Measurements from ENCODE around the gene TMEM245. TPM values are rescaled to one million over a fixed set of nuclear protein-coding genes. Genes with fewer than 3 reads are reported as not detected.

The TMEM245 gene
- total and polyA plus RNA-seq, 10 of the 15 experiments (the other 5 are each of a cell fraction or from before 2014, with no cell fraction given): 7.4 to 36.1 (median 19.0) TPM

DNA sequence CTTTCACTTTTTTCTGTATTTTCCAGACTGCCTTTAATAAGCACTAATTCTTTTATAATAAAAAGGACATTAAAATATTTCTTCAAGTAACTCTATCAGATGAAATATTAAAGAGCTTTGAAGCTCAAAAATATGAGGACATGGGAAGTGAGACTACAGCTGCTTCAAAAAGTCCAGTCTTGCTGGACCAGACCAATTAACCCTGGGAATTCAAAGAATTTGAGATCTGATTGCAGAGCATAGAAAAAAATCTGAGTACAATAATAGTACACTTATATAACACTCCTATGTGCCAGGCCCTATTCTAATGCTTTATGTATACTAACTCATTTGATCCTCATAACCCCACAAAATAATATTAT is 9.8 kb downstream of the TMEM245 start (continued):
- TF ChIP-seq, protein P1, sequence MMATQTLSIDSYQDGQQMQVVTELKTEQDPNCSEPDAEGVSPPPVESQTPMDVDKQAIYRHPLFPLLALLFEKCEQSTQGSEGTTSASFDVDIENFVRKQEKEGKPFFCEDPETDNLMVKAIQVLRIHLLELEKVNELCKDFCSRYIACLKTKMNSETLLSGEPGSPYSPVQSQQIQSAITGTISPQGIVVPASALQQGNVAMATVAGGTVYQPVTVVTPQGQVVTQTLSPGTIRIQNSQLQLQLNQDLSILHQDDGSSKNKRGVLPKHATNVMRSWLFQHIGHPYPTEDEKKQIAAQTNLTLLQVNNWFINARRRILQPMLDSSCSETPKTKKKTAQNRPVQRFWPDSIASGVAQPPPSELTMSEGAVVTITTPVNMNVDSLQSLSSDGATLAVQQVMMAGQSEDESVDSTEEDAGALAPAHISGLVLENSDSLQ (IDR thresholded peaks at IDR 0.05): no peak
- TF ChIP-seq, protein P2, sequence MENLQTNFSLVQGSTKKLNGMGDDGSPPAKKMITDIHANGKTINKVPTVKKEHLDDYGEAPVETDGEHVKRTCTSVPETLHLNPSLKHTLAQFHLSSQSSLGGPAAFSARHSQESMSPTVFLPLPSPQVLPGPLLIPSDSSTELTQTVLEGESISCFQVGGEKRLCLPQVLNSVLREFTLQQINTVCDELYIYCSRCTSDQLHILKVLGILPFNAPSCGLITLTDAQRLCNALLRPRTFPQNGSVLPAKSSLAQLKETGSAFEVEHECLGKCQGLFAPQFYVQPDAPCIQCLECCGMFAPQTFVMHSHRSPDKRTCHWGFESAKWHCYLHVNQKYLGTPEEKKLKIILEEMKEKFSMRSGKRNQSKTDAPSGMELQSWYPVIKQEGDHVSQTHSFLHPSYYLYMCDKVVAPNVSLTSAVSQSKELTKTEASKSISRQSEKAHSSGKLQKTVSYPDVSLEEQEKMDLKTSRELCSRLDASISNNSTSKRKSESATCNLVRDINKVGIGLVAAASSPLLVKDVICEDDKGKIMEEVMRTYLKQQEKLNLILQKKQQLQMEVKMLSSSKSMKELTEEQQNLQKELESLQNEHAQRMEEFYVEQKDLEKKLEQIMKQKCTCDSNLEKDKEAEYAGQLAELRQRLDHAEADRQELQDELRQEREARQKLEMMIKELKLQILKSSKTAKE (IDR thresholded peaks at IDR 0.05; ENCODE audit: low read depth, poor library complexity, severe bottlenecking): no peak

DNA sequence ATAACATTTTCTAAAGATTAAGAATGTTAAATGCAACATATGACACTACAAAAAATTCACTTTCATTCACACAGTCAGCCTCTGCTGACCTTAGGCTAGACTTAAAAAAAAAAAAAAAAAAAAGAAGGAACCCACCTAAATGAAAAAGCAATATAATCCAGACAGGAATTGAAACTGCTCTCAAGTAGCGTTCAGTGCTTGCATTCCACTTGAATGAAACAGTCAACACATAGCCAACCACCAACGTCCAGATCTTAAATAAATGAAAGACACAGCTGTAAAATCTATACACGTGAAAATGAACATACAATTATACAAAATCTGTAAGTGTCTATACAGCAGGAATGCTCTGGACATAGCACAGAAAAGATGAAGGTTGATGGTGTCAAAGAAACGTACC is 11.4 kb downstream of the TMEM245 start:
- CTCF ChIA-PET: interaction anchor here (1.3 to 2.0 kb wide), 3 partner anchors 10 to 20 kb away, joined by 3 to 9 read pairs (median 4); no protein-coding TSS in a partner anchor
- no peak overlapping the region for H2AFZ ChIP-seq (ENCODE audit: control insufficient read depth, low read depth, low read length)
- no TSS peak for BruUV-seq (replicated peaks)
- peaks cover 4 to 9% of the 10 kb centered on the region in 2 experiments; a peak in 3 of 4 replicates for H3K36me3 ChIP-seq (ENCODE audit: control insufficient read depth in 2 of 2, insufficient read depth in 2 of 2, low read length in 1 of 2)
- H3K4me1 ChIP-seq (ENCODE audit: control insufficient read depth, insufficient read depth, low read length): peaks cover 18% of the 10 kb centered on the region
- H3K4me2 ChIP-seq (ENCODE audit: control insufficient read depth, insufficient read depth): peak overlapping the region; percentile 30; the same call in 1 of the 2 replicates
- SMC1A ChIA-PET (ENCODE audit: uncharacterized antibody, unreplicated experiment): interaction anchor here (1.0 to 1.7 kb wide), 5 partner anchors 10 to 15 kb away, joined by 3 to 12 read pairs (median 4); partner anchors contain the start of gene TMEM245
- DNase-seq (ENCODE audit: low read depth, low spot score) (no peak), ATAC-seq (peak; percentile 37), FAIRE-seq (no peak)
- in situ Hi-C loops (cut with MboI): no loop called here
- peaks cover 60% of the 10 kb centered on the region for H3K79me2 ChIP-seq (ENCODE audit: control insufficient read depth, insufficient read depth, low read length)
- WGBS (ENCODE audit: insufficient coverage, insufficient replicate concordance, low lambda C conversion rate, missing lambda C conversion rate): 37% methylated on average over 4 of the region's 4 CpGs
- H3K9me3 ChIP-seq (replicated peaks; ENCODE audit: control insufficient read depth, insufficient read depth, low read length): no peaks in the 10 kb centered on the region
- RAD21 ChIA-PET (ENCODE audit: unreplicated experiment): interaction anchor here (1.2 to 3.4 kb wide), 2 partner anchors 10 to 17 kb away, joined by 4 to 20 read pairs; partner anchors contain the start of gene TMEM245
- H3K4me3 ChIP-seq: no peak overlapping the region
- H4K20me1 ChIP-seq (ENCODE audit: control insufficient read depth, insufficient read depth): no peaks in the 10 kb centered on the region
- H3K27ac ChIP-seq (ENCODE audit: control insufficient read depth, insufficient read depth): no peak overlapping the region
- POLR2A ChIA-PET: interaction anchor here (0.6 to 1.8 kb wide), 3 partner anchors 10 to 100 kb away, joined by 3 to 7 read pairs (median 4); partner anchors contain the start of gene TMEM245
- intact Hi-C loops (cut with micrococcal nuclease; ENCODE audit: unreplicated experiment): no loop called here
- TF ChIP-seq SPI1 (IDR thresholded peaks at IDR 0.05; ENCODE audit: borderline replicate concordance, insufficient read depth, low read depth, low read length): peak; percentile 66; the same call in 1 of the 2 replicates
- TF ChIP-seq, protein P3, sequence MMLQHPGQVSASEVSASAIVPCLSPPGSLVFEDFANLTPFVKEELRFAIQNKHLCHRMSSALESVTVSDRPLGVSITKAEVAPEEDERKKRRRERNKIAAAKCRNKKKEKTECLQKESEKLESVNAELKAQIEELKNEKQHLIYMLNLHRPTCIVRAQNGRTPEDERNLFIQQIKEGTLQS (IDR thresholded peaks at IDR 0.05; ENCODE audit: borderline replicate concordance, extremely low read depth, low read depth, low read length): no peak
- TF ChIP-seq ZNF384 (IDR thresholded peaks at IDR 0.05; ENCODE audit: borderline replicate concordance, low read depth, low read length): peak; percentile 69; the same call in 1 of the 2 replicates
- no peak for TF ChIP-seq NFYA (IDR thresholded peaks at IDR 0.05; ENCODE audit: borderline replicate concordance, low read depth, low read length)
- peak; percentile 22; the same call in 1 of the 2 replicates for TF ChIP-seq RUNX3 (IDR thresholded peaks at IDR 0.05; ENCODE audit: low read length)
- H3K27me3 ChIP-seq (replicated peaks in 1 of 2; ENCODE audit: control insufficient read depth in 2 of 2, insufficient read depth in 2 of 2, low read length in 1 of 2): no peaks in the 10 kb centered on the region
- H3K9ac ChIP-seq (ENCODE audit: control insufficient read depth, insufficient read depth, low read length): no peak overlapping the region
